Fibroblast of upper back skin (primary cell): Measurements from ENCODE around the gene CPA1.

Source experiments
- DNase-seq: peaks from one replicate; pipeline ENCODE4 v3.0.0-alpha.2; 2013

The CPA1 gene

DNA sequence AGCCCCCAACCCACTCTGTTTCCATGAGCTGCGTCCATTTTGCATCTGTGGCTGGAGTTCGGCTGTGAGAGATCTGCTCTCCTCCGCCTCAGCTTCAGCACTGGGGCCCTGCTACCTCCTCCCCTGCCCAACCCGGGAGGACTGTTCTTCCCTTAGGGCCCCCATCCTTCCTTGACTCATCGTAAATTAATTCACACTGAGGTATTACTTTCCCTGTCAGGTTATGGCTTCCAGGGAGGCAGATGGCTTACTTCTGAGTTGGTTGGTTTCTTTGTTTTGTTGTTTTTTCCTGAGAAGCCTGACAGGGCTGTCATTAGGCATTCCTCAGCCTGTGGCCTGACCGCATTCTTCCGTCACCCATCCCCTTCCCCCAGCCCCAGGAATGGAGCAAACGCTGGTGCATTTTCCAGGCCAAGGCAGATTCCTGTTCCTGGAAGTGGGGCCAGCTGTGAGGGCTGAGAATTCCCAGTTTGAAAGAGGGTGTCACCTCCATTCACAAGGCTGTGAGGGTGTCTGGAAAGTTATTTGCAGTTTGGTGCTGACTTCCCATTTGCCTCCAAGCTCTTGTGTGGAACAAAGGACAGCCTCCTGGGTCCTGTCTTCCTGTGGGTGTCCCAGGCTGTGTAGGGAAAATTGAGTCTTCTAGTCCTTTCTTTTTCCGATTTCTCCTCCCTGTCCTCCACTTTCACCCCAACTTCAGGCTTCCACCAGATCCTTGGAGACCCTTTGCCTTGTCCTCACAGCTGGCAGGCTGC, 24.0 kb upstream of the CPA1 start:
- DNase-seq, result peak; percentile 100

DNA sequence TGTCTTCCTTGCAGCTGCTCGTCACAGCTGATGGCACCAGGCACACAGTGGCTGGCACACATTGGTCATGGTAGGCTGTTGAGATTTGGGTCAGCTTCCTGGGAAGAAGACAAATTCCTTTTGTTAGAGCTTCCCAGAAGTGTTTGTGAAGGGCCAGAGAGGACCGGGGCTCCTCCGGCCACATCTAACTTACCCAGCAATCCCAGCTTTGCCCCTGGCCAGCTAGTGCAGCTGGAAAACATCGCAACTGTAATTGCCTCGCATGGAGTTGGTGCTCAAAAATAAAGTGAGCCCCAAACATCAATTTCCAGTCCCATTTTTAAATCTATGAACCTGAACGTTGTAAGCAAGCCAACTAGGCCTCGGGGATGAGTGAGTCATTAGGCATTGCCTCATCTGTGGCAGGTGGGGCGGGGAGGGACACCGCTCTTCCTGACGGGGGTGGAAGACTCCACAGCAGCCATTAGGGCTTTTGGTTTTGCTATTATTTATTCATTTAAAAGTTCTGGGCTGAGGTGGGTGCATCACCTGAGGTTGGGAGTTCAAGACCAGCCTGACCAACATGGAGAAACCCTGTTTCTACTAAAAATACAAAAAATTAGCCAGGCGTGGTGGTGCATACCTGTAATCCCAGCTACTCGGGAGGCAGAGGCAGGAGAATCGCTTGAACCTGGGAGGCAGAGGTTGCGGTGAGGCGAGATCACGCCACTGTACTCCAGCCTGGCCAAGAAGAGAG, 23.2 kb upstream of the CPA1 start:
- peak; percentile 86 for DNase-seq

GRCh38 chr7:130358471-130358870, 21.8 kb upstream of the CPA1 start:
- no peak for DNase-seq

DNA sequence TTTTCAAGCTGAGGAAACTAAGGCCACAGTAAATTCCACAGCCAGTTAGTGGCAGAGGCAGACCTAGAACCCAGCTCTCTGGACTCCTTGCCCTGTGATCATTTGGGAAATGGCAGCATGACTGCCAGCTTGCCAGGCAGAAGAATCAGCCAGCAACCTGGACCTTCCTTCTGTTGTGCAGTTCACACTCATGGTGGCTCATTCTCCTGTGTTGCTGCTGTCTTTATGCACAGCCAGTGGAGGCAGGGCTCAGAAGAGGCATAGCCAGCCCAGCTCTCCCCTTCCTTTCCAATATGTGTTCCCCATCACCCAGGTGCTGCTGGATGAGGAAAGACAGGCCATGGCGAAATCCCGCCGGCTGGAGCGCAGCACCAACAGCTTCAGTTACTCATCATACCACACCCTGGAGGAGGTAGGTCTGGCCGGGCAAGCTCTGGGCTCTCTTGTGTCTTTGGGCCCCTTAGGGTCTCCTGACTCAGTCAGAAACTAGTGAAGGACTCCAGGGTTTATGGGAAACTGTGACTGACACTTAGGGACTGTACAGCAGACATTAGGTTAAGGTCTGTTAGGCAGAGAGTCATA, 20.9 kb upstream of the CPA1 start:
- DNase-seq, result no peak

- no peak for DNase-seq
These were observed 19.8 kb upstream of the CPA1 start for GRCh38 chr7:130360518-130360917.

GRCh38 chr7:130361681-130362080, 18.6 kb upstream of the CPA1 start:
- no peak for DNase-seq

- DNase-seq, result no peak
These were observed 18.0 kb upstream of the CPA1 start for GRCh38 chr7:130362251-130362816.

- peak; percentile 97 for DNase-seq
These were observed 17.1 kb upstream of the CPA1 start for GRCh38 chr7:130363026-130363847.

GRCh38 chr7:130364451-130364850, 15.8 kb upstream of the CPA1 start:
- no peak for DNase-seq

DNA sequence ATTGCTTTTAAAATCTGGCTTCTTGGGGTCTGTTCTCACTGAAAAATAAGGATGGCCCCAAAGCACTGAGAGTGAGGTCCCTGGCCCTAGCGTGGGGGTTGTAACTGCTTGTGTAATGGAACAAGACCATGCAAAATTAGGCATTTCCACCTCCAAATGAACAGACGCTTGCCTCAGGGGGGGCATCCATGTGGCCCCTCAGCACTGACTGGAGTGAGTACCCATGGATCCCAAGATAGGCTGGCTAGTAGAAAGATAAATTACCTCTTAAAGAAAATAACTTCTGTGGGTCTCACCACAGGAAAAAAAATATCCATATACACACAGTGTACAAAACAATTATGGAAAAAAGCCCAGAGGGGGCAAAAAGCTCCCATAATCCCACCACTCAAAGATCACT, 15.2 kb upstream of the CPA1 start:
- peak; percentile 38 for DNase-seq

DNA sequence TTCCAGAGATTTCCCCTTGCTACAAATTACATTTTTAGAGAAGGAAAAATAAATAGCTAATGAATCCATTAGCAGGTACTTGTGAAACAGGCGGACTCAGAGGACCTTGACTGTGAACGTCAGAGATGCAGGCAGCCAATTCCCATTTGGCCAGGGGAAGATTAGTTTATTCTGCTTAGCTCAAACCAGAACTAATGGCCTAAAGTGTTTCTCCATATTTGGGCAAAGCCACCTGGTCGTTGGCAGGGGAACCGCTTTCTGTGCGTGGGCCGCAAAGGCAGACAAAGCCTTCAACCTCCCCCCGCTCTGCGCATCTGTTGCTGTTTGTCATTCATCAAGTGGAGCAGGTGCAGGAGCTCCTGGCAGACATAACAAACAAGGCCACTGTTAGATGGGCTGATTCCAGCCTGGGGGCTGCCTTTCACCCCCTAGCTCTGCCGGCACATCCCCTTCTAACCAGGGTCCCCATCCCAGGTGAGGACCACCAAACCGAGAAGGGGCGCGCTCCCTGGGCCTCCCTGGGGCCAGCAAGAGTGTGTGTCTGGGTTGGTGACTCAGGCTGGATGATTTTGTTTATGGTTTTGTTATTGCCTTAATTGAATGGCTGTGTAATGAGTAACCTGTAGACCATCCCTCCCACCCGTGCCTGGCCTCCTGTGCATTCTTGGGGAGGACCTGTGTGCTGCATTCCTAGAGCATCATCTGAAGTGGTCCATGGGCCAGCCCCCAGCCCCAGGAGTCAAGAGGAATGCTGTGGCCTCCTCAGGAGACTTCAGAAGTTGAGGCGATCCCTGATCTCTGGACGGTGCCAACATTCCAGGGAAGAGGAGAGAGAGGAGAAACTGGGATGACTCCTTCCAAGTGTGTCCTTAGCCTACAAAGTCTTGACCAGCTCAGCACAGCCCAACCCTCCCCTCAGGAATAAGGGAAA, 14.5 kb upstream of the CPA1 start:
- peak; percentile 97 for DNase-seq

DNA sequence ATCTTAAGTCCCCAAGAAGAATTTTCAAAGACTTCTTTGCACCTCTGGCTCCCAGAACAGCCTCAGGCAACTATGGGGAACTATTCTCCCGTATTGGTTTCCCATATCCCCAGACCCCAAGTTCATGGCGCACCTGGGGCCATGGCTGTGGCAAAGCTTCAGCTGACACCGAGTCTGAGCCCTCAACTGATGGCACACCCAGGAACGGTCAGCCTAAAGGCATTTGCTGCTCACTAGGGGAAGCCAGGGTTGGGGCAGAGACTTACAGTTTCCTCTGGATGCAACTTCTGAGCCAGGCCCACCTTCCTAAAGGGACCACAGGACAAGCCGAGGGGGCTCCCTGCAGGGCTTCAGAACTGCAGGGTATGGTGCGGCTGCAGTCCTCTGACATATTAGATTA, 13.7 kb upstream of the CPA1 start:
- no peak for DNase-seq

GRCh38 chr7:130367088-130367755, 13.1 kb upstream of the CPA1 start:
- DNase-seq, result no peak

- DNase-seq, result no peak
These were observed 12.2 kb upstream of the CPA1 start for GRCh38 chr7:130367836-130368746.

DNA sequence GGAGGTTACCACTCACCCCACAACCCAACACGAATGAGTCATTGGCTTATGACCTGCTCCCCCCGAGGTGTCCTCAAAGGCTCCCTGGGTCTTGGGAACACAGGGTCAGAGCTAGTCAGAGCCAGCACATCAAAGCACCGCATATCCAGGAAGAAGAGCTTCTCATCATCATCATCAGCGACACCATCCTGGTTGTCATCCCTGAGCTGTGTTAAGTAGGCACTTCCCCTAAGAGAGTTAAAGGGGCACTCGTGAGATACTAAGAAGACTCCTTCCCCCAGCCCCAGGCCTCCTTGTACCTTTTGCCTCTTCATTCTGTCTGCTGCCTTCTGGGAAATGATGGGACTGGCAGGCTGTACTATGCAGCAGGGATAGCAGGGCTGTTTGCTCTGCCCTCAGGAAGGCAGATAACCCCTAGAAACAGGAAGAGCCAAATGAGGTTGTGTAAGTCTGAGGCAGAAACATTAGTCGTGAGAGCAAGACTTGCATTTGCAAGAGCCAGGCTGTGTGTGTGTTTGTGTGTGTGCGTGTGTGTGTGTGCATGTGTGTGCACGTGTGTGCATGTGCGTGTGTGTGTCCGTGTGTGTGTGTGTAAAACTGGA, 11.1 kb upstream of the CPA1 start:
- DNase-seq, result peak; percentile 95

DNA sequence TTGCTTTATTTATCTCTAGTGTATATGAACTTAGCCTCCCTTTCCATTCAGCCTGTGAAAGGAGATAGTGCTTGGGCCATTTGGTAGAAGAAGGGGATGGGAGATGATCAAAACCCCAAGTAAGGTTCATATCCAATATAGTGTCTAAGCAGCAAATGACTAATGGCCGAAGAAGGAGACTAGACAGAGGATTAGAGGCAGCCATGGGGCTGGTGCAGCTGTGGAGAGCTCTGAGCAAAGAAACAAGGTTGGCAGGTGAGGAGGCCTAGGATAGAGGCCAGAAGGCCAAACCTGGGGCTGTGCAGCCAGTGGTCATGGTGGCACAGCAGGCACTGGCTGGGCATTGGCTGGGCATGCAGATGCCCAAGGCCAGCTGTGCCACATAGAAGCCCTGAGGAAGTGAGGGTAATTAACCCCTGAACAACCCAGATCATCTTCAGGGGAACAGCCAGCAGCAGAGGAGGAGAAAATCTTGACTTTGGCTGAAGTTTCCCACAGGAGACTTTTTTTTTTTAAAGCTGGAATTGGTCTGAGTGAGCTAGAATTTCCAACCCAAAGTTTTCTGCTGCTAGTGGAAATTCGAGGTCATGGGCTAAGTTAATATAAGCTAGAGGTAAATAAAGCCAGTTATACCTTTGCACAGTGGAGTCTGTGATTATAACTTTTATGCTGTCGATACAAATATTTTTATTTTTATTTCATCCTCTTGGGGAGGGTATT, 10.3 kb upstream of the CPA1 start:
- DNase-seq, result peak; percentile 49

DNA sequence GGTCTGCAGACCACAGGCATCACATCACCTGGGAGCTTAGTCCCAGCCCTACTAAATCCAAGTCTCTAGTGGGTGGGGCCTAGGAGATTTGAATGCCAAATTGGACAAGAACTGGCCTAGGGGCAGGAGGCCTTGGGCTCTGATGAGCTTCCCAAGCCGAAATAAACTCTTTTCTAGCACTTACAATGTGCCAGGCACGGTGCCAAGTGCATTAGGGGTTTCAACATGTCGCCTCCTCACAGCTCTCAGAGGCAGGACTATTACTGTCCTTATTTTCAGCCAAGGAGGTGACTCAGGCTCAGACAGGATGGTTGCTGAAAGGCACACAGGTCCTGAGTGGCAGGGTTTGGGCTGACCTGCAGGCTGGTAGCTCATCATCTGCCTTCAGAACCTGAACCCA, 9.2 kb upstream of the CPA1 start:
- DNase-seq, result peak; percentile 68

- no peak for DNase-seq
These were observed 7.7 kb upstream of the CPA1 start for GRCh38 chr7:130372402-130373165.
